ENCODE data around the gene SHMT2. TPM values are rescaled to one million over a fixed set of nuclear protein-coding genes. Genes with fewer than 3 reads are reported as not detected.

SHMT2 gene
- total RNA-seq, 1 experiment from 2014 or later: 421 TPM

GRCh38 chr12:57188090-57188425 lies 41.5 kb upstream of the SHMT2 start:
- no peaks in the 10 kb centered on the region for H3K27me3 Mint-ChIP-seq (ENCODE audit: insufficient read depth, unreplicated experiment)
- H3K36me3 Mint-ChIP-seq (ENCODE audit: insufficient read depth, unreplicated experiment): peaks cover 36% of the 10 kb centered on the region
- TF ChIP-seq CTCF (IDR thresholded peaks at IDR 0.05; ENCODE audit: unreplicated experiment): no peak
- intact Hi-C loops (cut with micrococcal nuclease): no loop called here
- no peak for DNase-seq (ENCODE audit: unreplicated experiment)
- H3K9me3 Mint-ChIP-seq (ENCODE audit: unreplicated experiment): no peaks in the 10 kb centered on the region
- BruUV-seq (replicated peaks): no TSS peak
- H3K4me1 Mint-ChIP-seq (ENCODE audit: insufficient read depth, unreplicated experiment): peaks cover 3% of the 10 kb centered on the region
- H3K27ac Mint-ChIP-seq (ENCODE audit: low read depth, unreplicated experiment): no peak overlapping the region
- no peak overlapping the region for H3K4me3 Mint-ChIP-seq (ENCODE audit: unreplicated experiment)
- CTCF ChIA-PET: interaction anchor here (0.5 to 4.0 kb wide), 11 partner anchors 9 to 564 kb away, joined by 3 to 30 read pairs (median 4); partner anchors contain the start of genes CDK4, HSD17B6 and LRP1
- POLR2A ChIA-PET: interaction anchor here (1.1 to 1.7 kb wide), 3 partner anchors 18 to 101 kb away, joined by 3 to 7 read pairs (median 3); no protein-coding TSS in a partner anchor

GRCh38 chr12:57190037-57190436 lies 39.5 kb upstream of the SHMT2 start:
- CTCF ChIA-PET: interaction anchor here (0.6 to 5.2 kb wide), 4 partner anchors 23 to 66 kb away, joined by 3 to 20 read pairs (median 3); no protein-coding TSS in a partner anchor
- H3K27ac Mint-ChIP-seq (ENCODE audit: low read depth, unreplicated experiment): no peak overlapping the region
- intact Hi-C loops (cut with micrococcal nuclease): no loop called here
- no peaks in the 10 kb centered on the region for H3K4me1 Mint-ChIP-seq (ENCODE audit: insufficient read depth, unreplicated experiment)
- no peaks in the 10 kb centered on the region for H3K27me3 Mint-ChIP-seq (ENCODE audit: insufficient read depth, unreplicated experiment)
- no peak overlapping the region for H3K4me3 Mint-ChIP-seq (ENCODE audit: unreplicated experiment)
- no peak for DNase-seq (ENCODE audit: unreplicated experiment)
- TF ChIP-seq CTCF (IDR thresholded peaks at IDR 0.05; ENCODE audit: unreplicated experiment): no peak
- peaks cover 42% of the 10 kb centered on the region for H3K36me3 Mint-ChIP-seq (ENCODE audit: insufficient read depth, unreplicated experiment)
- no TSS peak for BruUV-seq (replicated peaks)
- POLR2A ChIA-PET: no interaction called here
- no peaks in the 10 kb centered on the region for H3K9me3 Mint-ChIP-seq (ENCODE audit: unreplicated experiment)

GRCh38 chr12:57190821-57191220 lies 38.7 kb upstream of the SHMT2 start:
- H3K36me3 Mint-ChIP-seq (ENCODE audit: insufficient read depth, unreplicated experiment): peaks cover 39% of the 10 kb centered on the region
- ChIA-PET CTCF (interaction anchor here (0.8 to 5.2 kb wide), 4 partner anchors 9 to 67 kb away, joined by 3 to 20 read pairs (median 4); no protein-coding TSS in a partner anchor), POLR2A (interaction anchor here (0.8 kb wide), 1 partner anchor 39 kb away, joined by 3 read pairs; the partner anchor contains the start of gene SHMT2)
- no peaks in the 10 kb centered on the region for H3K9me3 Mint-ChIP-seq (ENCODE audit: unreplicated experiment)
- no peak overlapping the region for H3K4me3 Mint-ChIP-seq (ENCODE audit: unreplicated experiment)
- no peaks in the 10 kb centered on the region for H3K4me1 Mint-ChIP-seq (ENCODE audit: insufficient read depth, unreplicated experiment)
- no TSS peak for BruUV-seq (replicated peaks)
- intact Hi-C loops (cut with micrococcal nuclease): no loop called here
- no peak for TF ChIP-seq CTCF (IDR thresholded peaks at IDR 0.05; ENCODE audit: unreplicated experiment)
- H3K27me3 Mint-ChIP-seq (ENCODE audit: insufficient read depth, unreplicated experiment): no peaks in the 10 kb centered on the region
- no peak for DNase-seq (ENCODE audit: unreplicated experiment)
- H3K27ac Mint-ChIP-seq (ENCODE audit: low read depth, unreplicated experiment): no peak overlapping the region

- TF ChIP-seq CTCF (IDR thresholded peaks at IDR 0.05; ENCODE audit: unreplicated experiment): no peak
- CTCF ChIA-PET: interaction anchor here (0.6 to 5.2 kb wide), 4 partner anchors 9 to 382 kb away, joined by 3 to 20 read pairs (median 4); no protein-coding TSS in a partner anchor
- no TSS peak for BruUV-seq (replicated peaks)
- Mint-ChIP-seq H3K27ac (ENCODE audit: low read depth, unreplicated experiment) (no peak overlapping the region), H3K4me1 (ENCODE audit: insufficient read depth, unreplicated experiment) (no peaks in the 10 kb centered on the region), H3K9me3 (ENCODE audit: unreplicated experiment) (no peaks in the 10 kb centered on the region), H3K4me3 (ENCODE audit: unreplicated experiment) (no peak overlapping the region), H3K36me3 (ENCODE audit: insufficient read depth, unreplicated experiment) (peaks cover 40% of the 10 kb centered on the region), H3K27me3 (ENCODE audit: insufficient read depth, unreplicated experiment) (no peaks in the 10 kb centered on the region)
- POLR2A ChIA-PET: interaction anchor here (0.8 kb wide), 1 partner anchor 38 kb away, joined by 3 read pairs; the partner anchor contains the start of gene SHMT2
- DNase-seq (ENCODE audit: unreplicated experiment): no peak
- intact Hi-C loops (cut with micrococcal nuclease): no loop called here
Observed at GRCh38 chr12:57191410-57191809, 38.1 kb upstream of the SHMT2 start.
